IPS-NIHi7 (cell line): ENCODE measurements around the gene CLSTN2.

ENCODE experiments used
- DNase-seq: peaks from one replicate; pipeline ENCODE4 v3.0.0; 2012; ENCODE audit warnings: mixed read lengths; ENCODE audit errors: extremely low spot score

The CLSTN2 gene

GRCh38 chr3:140284372-140284771 is 349.4 kb downstream of the CLSTN2 start:
- no peak for DNase-seq

- DNase-seq = no peak
Observed at GRCh38 chr3:140285380-140285779, 350.4 kb downstream of the CLSTN2 start.

GRCh38 chr3:140288595-140288994 is 353.6 kb downstream of the CLSTN2 start:
- no peak for DNase-seq

- peak; percentile 53 for DNase-seq
Observed at GRCh38 chr3:140290105-140290504, 355.1 kb downstream of the CLSTN2 start.

GRCh38 chr3:140292170-140292569 is 357.2 kb downstream of the CLSTN2 start:
- DNase-seq = no peak

GRCh38 chr3:140292684-140293083 is 357.7 kb downstream of the CLSTN2 start:
- no peak for DNase-seq

- DNase-seq = no peak
Observed at GRCh38 chr3:140294058-140294457, 359.1 kb downstream of the CLSTN2 start.

- DNase-seq = peak; percentile 18
Observed at GRCh38 chr3:140296796-140297352, 361.9 kb downstream of the CLSTN2 start.

- no peak for DNase-seq
Observed at GRCh38 chr3:140298043-140298442, 363.1 kb downstream of the CLSTN2 start.

GRCh38 chr3:140298569-140299070 is 363.6 kb downstream of the CLSTN2 start:
- peak; percentile 36 for DNase-seq

GRCh38 chr3:140303875-140304274 is 368.9 kb downstream of the CLSTN2 start:
- DNase-seq = no peak

- no peak for DNase-seq
Observed at GRCh38 chr3:140308535-140308934, 373.6 kb downstream of the CLSTN2 start.

- no peak for DNase-seq
Observed at GRCh38 chr3:140311428-140311827, 376.4 kb downstream of the CLSTN2 start.

GRCh38 chr3:140315955-140316354 is 381.0 kb downstream of the CLSTN2 start:
- no peak for DNase-seq

- DNase-seq = no peak
Observed at GRCh38 chr3:140316466-140316865, 381.5 kb downstream of the CLSTN2 start.

GRCh38 chr3:140316868-140317400 is 381.9 kb downstream of the CLSTN2 start:
- DNase-seq = no peak

GRCh38 chr3:140319739-140320138 is 384.8 kb downstream of the CLSTN2 start:
- no peak for DNase-seq

GRCh38 chr3:140323561-140323960 is 388.6 kb downstream of the CLSTN2 start:
- DNase-seq = no peak

- DNase-seq = no peak
Observed at GRCh38 chr3:140332131-140332530, 397.1 kb downstream of the CLSTN2 start.

- no peak for DNase-seq
Observed at GRCh38 chr3:140334132-140334929, 399.3 kb downstream of the CLSTN2 start.

GRCh38 chr3:140336465-140336864 is 401.5 kb downstream of the CLSTN2 start:
- DNase-seq = no peak

- DNase-seq = no peak
Observed at GRCh38 chr3:140338916-140339315, 403.9 kb downstream of the CLSTN2 start.

- DNase-seq = no peak
Observed at GRCh38 chr3:140341203-140341602, 406.2 kb downstream of the CLSTN2 start.
